Adipocyte (in vitro differentiated cells): ENCODE results near the gene TMEM250.
A peak's percentile ranks its signal among the peaks of the same experiment; 100 is the strongest.

ENCODE experiments used
- DNase-seq: peaks from one replicate; pipeline ENCODE4 v3.0.0-alpha.2; 2015; ENCODE audit warnings: low read depth
- H3K27me3 ChIP-seq: replicated peaks from 2 replicates; pipeline ENCODE4 v1.7.0; 2013; ENCODE audit warnings: mild to moderate bottlenecking, low read length, moderate library complexity; ENCODE audit not compliant: control insufficient read depth, insufficient read depth
- H3K36me3 ChIP-seq: 2 replicates; pipeline ENCODE4 v1.7.0; 2013; ENCODE audit warnings: low read length, mild to moderate bottlenecking, moderate library complexity; ENCODE audit not compliant: control insufficient read depth, insufficient read depth, severe bottlenecking
- H3K4me1 ChIP-seq: 2 replicates; pipeline ENCODE4 v1.7.0; 2013; ENCODE audit warnings: mild to moderate bottlenecking, low read length, moderate library complexity; ENCODE audit not compliant: control insufficient read depth, insufficient read depth
- H3K4me3 ChIP-seq: 2 replicates; pipeline ENCODE4 v1.7.0; 2013; ENCODE audit warnings: mild to moderate bottlenecking, low read length, moderate library complexity
- H3K9ac ChIP-seq: 2 replicates; pipeline ENCODE4 v1.7.0; 2013; ENCODE audit warnings: mild to moderate bottlenecking, low read length, moderate library complexity
- H3K9me3 ChIP-seq: 2 replicates; pipeline ENCODE4 v1.7.0; 2013; ENCODE audit warnings: mild to moderate bottlenecking, low read length, moderate library complexity; ENCODE audit not compliant: control insufficient read depth

TMEM250 gene

GRCh38 chr9:136115641-136116359, 2.9 kb downstream of the TMEM250 start:
- no peak overlapping the region for H3K9ac ChIP-seq

DNA sequence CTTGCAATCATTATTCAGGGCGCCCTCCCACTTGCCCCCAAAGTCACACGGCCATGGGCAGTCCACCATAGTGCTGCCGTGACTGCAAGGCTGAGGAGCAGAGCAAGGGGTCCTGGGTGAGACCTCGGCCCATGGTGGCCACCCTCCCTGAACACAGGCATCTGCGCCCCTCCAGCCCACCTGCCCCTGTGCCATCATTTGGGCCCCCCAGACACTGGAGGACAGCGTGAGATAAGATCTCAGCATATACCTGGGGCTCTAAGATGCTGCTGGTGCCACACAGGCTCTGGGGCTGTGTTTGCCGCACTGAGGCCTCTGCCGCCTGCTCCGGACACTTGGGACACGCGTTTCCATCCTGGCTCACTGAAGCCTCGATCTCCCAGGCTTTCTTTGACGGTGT, 3.5 kb downstream of the TMEM250 start:
- no peak for DNase-seq
- H3K36me3 ChIP-seq, result peaks cover 16% of the 10 kb centered on the region
- peaks cover 27% of the 10 kb centered on the region for H3K4me1 ChIP-seq
- no peaks in the 10 kb centered on the region for H3K27me3 ChIP-seq
- no peak overlapping the region for H3K9ac ChIP-seq
- H3K4me3 ChIP-seq, result no peak overlapping the region
- H3K9me3 ChIP-seq, result no peaks in the 10 kb centered on the region

More at GRCh38 chr9:136115641-136116359, 2.9 kb downstream of the TMEM250 start:
- DNase-seq, result no peak
- Histone ChIP-seq H3K9me3 (no peaks in the 10 kb centered on the region), H3K27me3 (no peaks in the 10 kb centered on the region), H3K4me1 (peaks cover 23% of the 10 kb centered on the region), H3K4me3 (no peak overlapping the region), H3K36me3 (peaks cover 16% of the 10 kb centered on the region)

DNA sequence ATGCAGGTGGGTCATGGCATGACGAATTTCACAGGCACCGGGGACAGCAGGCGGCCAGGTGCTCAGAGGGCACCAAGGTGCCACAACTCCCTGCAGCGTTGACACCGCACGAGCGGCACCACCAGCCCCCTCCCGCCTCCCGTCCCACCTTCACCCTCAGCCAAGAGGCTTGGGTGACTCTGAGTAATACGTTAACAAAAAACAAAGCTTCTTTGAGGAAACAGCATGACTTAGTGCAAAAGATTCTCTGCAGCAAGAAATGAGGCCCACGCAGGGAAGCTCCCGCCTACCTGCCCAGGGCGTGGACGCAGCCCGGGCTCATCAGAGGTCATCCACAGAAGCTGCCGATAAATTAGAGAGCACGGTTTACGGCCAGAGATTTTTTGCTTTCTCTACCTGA, 4.1 kb downstream of the TMEM250 start:
- Histone ChIP-seq H3K36me3 (peaks cover 16% of the 10 kb centered on the region), H3K9ac (no peak overlapping the region), H3K27me3 (no peaks in the 10 kb centered on the region), H3K4me3 (no peak overlapping the region), H3K4me1 (peaks cover 26% of the 10 kb centered on the region), H3K9me3 (no peaks in the 10 kb centered on the region)
- no peak for DNase-seq

- peaks cover 16% of the 10 kb centered on the region for H3K36me3 ChIP-seq
- no peaks in the 10 kb centered on the region for H3K27me3 ChIP-seq
- no peaks in the 10 kb centered on the region for H3K9me3 ChIP-seq
- peaks cover 27% of the 10 kb centered on the region for H3K4me1 ChIP-seq
- no peak overlapping the region for H3K4me3 ChIP-seq
- no peak for DNase-seq
- H3K9ac ChIP-seq, result peak overlapping the region; percentile 42
Observed at GRCh38 chr9:136112541-136112940, 6.1 kb downstream of the TMEM250 start.

- H3K27me3 ChIP-seq, result no peaks in the 10 kb centered on the region
- peaks cover 16% of the 10 kb centered on the region for H3K36me3 ChIP-seq
- no peaks in the 10 kb centered on the region for H3K9me3 ChIP-seq
- DNase-seq, result no peak
- peak overlapping the region; percentile 42 for H3K9ac ChIP-seq
- no peak overlapping the region for H3K4me3 ChIP-seq
- H3K4me1 ChIP-seq, result peaks cover 21% of the 10 kb centered on the region
Observed at GRCh38 chr9:136111910-136112309, 6.8 kb downstream of the TMEM250 start.

DNA sequence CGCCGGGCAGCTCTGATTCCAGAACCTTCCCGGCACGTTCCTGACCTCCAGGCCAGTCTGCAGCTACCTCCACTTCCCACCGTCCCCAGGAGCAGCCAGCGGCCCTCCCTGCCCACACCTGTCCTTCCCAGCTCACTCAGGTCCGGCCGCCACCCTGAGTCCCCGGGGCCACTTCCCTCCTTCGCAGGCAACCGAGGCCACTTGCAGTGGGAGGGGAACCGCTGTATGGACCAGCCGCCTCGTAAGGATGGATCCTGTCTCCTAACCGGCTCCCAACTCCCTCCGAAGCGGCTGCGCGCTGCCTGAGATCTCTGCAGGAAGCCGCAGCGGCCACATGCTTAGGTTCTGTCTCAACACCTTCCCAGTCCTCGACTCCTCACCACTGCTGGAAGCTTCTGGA, 7.5 kb downstream of the TMEM250 start:
- no peak for DNase-seq
- Histone ChIP-seq H3K36me3 (peaks cover 11% of the 10 kb centered on the region), H3K27me3 (no peaks in the 10 kb centered on the region)

DNA sequence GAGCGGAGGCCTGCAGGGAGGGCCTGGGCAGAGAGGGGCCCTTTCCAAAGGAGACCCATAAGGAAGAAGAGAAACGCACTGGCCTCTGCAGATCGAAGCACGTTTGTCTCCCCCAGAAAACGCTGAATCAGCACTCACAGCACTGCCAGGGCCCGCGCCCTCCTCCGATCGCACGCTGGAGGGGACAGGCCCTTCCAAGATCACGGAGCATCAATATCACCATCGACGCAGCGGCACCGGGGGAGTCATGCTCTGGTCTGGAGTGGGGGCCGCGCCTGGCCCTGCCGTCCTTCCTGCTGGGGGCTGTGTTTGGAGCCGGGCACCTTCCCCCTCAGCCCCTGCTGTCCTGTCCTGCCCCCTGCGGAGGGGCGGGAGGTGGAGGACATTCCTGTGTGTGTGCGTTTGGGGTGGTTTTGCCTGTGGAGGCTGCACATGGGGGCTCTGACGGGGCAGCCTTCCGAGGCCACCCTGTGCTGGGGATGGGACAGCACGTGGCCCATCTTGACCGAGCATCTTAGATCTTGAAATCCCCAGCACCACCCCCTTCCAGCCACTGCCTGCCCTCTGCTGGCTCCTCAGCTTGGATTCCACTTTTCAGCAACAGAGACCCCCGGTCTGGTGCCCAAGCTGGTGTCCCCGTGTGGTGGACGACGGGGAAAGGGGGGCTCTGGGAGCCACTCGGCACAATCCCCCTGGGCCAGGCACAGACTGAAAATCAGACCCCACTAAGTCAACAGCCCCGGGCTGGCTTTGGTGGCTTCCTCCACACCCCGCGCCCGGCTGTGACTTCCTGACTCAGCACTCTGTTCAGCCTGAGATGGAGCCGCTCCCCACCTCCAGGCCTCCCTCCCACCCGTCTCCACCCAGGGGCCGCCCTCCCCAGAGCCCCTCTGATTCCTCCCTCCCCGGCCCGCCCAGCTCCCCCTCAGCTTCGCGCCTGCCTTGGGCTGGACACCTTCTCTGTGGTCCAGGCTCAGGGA, 8.3 kb downstream of the TMEM250 start:
- Histone ChIP-seq H3K36me3 (peaks cover 6% of the 10 kb centered on the region), H3K9ac (peak overlapping the region; percentile 55), H3K4me1 (peaks cover 31% of the 10 kb centered on the region), H3K27me3 (no peaks in the 10 kb centered on the region), H3K9me3 (no peaks in the 10 kb centered on the region), H3K4me3 (peak overlapping the region; percentile 56)
- DNase-seq, result peak; percentile 48

More for the DNA sequence above, 7.5 kb downstream of the TMEM250 start:
- H3K9ac ChIP-seq, result no peak overlapping the region
- H3K4me1 ChIP-seq, result peaks cover 24% of the 10 kb centered on the region
- H3K9me3 ChIP-seq, result no peaks in the 10 kb centered on the region
- no peak overlapping the region for H3K4me3 ChIP-seq

DNA sequence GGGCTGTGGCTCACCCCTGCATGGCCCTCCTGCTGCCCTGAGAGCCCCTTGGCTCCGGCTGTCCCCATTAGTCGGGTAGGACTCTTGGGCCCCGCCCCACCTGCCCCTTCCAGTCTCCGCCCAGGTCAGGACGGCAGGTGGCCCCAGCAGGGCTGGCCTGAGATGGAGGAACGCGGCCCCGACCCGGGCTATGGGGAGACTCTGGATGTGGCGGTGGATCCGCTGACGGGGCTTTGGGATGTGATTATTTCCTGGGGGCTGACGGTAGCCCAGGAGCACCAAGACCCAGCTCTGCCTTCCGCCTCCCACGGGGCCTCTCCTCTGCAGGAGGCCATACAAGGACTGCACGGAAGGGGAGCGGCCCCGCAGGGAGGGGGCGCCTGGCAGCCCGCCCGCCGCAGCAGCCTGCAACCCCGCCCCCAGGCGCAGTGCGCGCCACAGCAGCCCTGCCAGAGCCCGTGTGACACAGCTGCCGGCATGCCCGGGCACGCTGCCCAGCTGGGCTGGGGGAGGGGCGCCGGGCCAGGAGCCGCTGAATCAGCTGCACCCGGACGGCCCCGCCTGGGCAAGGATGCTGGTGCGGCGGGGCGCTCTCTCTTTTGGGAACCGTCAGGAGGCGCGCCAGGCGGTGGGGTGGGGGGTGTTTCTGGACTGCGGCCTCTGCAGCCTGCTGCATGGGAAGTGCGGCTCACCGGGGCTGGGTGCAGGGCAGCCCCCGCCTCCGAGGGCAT, 9.2 kb downstream of the TMEM250 start:
- H3K36me3 ChIP-seq, result no peaks in the 10 kb centered on the region
- H3K4me3 ChIP-seq, result peak overlapping the region; percentile 56
- peak; percentile 93 for DNase-seq
- peak overlapping the region; percentile 55 for H3K9ac ChIP-seq
- no peaks in the 10 kb centered on the region for H3K27me3 ChIP-seq
- peaks cover 37% of the 10 kb centered on the region for H3K4me1 ChIP-seq
- no peaks in the 10 kb centered on the region for H3K9me3 ChIP-seq

DNA sequence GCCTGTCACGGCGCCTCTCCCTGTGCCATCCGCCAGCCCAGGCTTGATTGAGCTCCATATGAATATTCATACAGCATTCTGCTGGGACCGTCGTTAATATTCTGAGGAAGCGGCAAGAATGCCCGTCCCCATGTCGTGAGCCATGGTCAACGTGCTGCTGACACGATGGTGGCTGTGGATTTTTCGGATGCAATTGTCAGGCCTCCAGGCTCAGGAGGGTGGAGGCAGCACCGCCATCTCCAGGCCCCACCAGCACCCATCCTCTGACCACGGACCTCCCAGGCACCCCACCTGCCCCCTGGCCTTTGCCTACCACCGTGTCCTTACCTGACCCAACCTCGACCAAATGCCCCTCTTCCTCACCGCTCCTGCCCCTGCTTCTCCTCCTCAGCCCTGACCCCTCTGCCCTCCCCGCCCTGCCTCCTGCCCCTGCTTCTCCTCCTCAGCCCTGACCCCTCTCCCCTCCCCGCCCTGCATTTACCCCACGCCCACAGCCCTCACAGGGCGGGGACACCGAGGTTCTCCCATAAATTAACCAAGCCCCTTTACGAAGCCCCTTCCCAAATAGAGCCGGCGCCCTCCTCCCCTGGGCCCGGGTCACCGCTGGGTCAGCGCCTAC, 9.9 kb downstream of the TMEM250 start:
- no peak for DNase-seq
- H3K9ac ChIP-seq, result peak overlapping the region; percentile 18
- H3K36me3 ChIP-seq, result no peaks in the 10 kb centered on the region
- peaks cover 4% of the 10 kb centered on the region for H3K27me3 ChIP-seq
- peaks cover 37% of the 10 kb centered on the region for H3K4me1 ChIP-seq
- H3K4me3 ChIP-seq, result no peak overlapping the region
- H3K9me3 ChIP-seq, result no peaks in the 10 kb centered on the region

DNA sequence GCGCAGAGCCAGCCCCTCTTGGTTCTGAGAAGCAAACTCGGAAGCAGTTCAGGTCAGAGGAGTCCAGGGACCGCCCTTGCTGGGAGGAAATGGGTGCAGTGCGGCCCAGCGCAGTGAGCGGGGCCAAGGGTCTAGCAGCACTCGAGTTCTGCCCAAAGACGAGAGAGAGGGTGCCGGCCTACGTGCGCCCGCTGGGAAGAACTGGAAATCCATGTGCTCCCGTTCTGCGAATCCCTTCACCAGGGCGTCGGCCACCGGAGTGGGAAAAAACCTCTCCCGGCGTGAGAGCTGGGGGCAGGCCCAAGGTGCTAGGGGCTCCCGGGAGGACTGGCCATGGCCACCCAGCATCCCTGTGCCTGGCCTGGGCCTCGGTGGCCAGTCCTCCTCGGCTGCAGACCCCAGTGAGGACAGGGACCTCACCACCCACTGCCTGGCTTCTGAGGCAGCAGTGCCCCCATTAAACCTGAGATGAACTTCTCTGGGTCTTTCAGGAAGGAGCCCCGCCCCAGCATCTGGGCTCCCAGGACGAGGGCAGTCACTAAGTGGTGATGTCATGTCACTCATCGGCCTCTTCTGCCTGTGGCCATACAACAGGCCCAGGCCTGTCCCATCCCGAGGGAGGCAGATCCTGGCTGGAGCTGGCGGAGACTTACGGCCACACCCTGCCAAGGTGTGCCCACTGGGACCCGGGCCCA, 10.6 kb downstream of the TMEM250 start:
- Histone ChIP-seq H3K27me3 (peaks cover 10% of the 10 kb centered on the region), H3K9me3 (no peaks in the 10 kb centered on the region), H3K4me1 (peaks cover 37% of the 10 kb centered on the region), H3K4me3 (no peak overlapping the region), H3K36me3 (no peaks in the 10 kb centered on the region), H3K9ac (no peak overlapping the region)
- DNase-seq, result no peak
